Measurements from ENCODE around the gene DLEU7.

Gene DLEU7

GRCh38 chr13:50793026-50793425 lies 50.5 kb downstream of the DLEU7 start:
- DNase-seq (ENCODE audit: low read depth, low spot score): no peak

DNA sequence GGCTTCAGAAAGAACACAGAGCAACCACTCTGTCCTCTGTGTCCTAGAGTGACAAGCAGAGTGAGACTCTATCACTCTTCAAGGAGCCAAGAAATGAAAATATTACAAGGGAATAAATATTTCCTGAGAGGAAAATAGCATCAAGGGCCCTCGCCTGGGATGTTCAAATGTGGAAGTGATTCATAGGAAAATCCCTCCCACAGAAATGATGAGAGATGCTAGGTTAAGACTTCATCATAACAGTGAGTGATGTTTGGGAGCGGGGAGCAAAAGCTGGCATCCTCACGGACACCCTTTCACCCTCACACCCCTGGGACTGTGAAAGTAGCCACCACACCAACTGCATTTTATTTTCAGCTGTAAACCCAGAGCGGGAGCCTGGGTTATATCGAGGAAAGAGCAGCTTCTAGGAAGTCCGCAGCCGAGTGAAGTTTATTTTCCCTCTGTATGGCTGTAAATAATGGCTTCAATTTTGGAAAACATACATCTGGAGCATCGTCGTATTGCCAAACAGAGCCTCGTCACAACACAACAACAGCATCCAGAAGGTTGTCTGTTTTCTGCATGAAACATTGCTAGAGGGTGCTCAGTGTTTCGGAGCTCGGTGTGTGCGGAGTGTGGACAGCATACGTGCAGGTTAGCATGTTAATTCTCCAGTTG lies 54.8 kb downstream of the DLEU7 start:
- DNase-seq (ENCODE audit: low read depth, low spot score): no peak

GRCh38 chr13:50787316-50788195 lies 55.9 kb downstream of the DLEU7 start:
- DNase-seq (ENCODE audit: low read depth, low spot score): no peak

DNA sequence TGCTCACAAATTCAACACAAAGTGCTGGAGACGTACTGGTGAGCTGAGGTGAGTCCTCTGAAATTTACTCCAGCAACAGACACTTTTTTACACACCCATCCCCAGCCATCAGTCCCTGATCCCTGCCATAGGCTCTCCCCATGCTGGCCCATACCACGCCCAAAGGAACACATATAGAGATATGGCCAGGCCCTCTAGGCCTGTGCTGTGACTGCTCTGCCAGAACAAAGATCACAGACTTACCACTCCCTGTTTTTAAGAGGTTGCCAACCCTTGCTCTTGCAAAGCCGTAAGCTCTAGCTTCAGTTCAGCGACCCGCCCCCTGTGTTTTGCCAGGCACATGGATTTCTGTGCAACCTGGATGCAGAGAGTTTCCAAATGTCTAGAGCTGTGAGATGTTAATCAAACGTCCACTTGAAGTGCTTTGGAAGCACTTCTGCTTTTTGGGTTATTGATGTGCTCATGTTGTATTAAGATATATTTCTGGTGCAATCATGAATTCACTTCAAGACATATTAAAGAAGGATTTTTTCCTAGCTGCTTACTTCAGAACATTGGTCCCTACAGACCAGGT lies 59.7 kb downstream of the DLEU7 start:
- DNase-seq (ENCODE audit: low read depth, low spot score): no peak

DNA sequence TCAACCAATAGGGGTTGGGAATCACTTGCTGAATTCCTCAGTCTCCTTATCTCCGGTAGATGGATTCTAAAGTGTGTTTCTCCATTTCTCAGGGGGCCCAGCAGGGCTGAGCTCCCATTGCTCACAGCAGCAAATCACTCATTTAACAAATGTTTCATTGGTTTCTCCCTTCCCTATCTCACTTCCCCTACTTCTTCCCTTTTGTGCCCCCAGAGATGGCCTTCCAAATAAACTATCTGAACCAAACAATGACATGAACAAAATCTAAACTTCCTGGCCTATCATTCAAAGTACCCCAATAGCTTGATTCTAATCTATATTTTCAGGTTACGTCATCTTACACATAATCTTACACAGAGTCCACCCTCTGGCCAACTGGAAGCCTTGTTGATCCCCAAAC lies 60.4 kb downstream of the DLEU7 start:
- DNase-seq (ENCODE audit: low read depth, low spot score): no peak

GRCh38 chr13:50780201-50781015 lies 63.1 kb downstream of the DLEU7 start:
- no peak for DNase-seq (ENCODE audit: low read depth, low spot score)

GRCh38 chr13:50779443-50780200 lies 63.9 kb downstream of the DLEU7 start:
- no peak for DNase-seq (ENCODE audit: low read depth, low spot score)

Data from brain pericyte (primary cell).